ENCODE measurements around the gene ZFP92.
"Not testable (repeated sequence)": the region's sequence is repeated elsewhere in the genome, so short reads cannot be mapped to it uniquely, and the experiment has no call there.

Gene ZFP92, protein sequence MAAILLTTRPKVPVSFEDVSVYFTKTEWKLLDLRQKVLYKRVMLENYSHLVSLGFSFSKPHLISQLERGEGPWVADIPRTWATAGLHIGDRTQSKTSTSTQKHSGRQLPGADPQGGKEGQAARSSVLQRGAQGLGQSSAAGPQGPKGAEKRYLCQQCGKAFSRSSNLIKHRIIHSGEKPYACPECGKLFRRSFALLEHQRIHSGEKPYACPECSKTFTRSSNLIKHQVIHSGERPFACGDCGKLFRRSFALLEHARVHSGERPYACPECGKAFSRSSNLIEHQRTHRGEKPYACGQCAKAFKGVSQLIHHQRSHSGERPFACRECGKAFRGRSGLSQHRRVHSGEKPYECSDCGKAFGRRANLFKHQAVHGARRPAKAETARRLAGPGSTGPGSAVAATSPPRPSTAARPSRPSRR

DNA sequence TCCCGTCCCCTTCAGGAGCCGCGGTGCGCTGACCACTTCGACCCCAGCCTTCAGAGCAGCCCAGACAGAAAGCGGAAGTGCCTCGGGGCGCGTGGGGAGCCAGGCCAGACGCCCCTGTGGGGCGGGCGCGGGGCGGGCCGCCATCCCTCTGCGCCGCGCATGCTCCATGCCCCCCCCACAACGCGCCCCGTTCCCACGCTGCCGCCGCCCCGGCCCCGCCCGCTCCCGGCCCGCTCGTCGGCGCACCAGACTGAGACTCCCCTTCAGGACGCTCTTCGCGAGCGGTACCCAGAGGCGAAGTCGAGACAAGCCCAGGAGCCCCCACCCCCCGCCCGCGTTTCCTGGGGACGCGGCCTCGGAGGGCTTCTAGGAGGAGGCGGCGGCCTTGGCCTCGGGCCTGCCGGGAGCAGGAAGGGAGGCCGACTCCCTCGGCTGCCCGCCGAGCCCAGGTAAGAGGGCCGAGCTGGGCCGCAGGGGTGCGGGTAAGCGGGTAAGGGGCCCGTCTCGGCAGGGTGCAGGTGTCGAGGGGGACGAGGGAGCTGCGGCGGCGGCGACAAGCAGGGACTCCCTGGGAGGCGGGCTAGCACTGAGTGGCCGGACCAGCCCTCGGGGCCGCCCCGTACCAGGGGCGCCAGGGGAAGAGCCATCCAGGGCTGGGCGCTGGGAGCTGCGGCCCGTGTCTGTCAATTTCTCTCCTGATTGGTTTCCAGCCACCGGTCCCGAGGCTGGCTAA, at the start of gene ZFP92:
Gene ZFP92, plus strand, starts transcription at position 218 of the 733 bp plus-strand sequence. CDS start 6,851 bp downstream, outside the sequence.
- DNase-seq (ENCODE audit: low read depth) = no peak

DNA sequence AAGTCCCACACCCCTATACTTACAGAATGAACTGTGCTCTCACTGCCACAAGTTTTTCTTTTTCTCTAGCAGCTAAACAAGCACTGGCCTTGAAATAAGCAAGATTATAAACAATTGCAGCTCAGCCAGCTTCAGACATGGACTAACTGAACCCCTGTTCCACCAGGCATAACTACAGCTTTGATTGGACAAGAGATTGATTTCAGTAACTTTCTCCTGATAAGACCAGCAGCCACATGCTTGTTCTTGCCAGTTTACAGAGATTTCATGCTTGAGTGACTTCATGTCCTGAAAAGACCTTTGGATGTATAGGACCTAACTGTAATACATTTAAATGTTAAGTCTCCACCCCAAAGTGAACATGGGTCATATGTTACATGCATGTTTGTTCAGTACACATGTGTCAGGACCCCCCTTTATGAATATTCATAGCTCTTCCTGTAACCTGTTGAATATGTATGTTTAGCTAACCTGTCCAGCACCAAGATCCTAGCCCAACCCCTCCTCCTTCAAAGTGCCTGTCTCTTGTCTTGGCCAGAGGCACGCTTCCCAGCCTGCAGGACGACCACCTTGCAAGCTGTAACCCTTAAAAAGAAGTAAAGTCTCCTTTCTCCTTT, 49.4 kb upstream of the ZFP92 start:
- DNase-seq (ENCODE audit: low read depth) = no peak

DNA sequence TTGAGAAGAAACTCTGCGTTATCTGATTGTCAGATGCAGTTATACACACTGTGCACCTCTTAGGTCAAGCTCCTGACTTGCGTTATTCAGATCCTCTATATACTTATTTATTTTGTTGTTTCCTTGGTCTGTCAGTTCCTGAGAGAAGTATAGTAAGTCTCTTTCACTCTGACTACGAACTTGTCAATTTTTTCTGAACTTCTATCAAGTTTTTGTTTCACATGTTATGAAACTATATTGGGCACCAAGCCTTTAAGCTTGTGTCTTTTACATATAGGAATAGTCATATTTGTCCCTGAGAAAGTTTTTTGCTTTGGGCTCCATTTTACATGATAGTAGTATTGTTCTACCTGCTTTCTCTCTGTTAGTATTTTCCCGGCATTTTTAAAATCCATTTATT, 45.6 kb upstream of the ZFP92 start:
- DNase-seq (ENCODE audit: low read depth) = no peak

DNA sequence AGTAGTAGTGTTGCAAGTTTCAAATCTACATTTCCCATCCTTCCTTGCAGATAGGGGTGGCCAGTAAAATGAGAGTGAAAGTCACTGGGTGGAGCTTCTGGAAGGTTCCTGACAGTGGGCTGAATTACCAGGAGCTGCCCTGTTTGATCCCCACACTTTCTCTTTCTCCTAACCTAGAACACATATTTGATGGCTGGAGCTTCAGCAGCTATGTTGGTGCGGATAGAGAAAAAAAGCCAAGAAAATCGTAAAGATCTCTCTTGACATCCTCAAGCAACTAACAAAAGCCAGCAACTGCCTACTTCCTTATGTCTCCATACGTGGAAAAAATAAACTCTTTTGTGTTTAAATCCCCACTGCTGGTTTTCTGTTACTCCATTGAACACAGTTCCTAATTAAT, 45.2 kb upstream of the ZFP92 start:
- DNase-seq (ENCODE audit: low read depth) = no peak

DNA sequence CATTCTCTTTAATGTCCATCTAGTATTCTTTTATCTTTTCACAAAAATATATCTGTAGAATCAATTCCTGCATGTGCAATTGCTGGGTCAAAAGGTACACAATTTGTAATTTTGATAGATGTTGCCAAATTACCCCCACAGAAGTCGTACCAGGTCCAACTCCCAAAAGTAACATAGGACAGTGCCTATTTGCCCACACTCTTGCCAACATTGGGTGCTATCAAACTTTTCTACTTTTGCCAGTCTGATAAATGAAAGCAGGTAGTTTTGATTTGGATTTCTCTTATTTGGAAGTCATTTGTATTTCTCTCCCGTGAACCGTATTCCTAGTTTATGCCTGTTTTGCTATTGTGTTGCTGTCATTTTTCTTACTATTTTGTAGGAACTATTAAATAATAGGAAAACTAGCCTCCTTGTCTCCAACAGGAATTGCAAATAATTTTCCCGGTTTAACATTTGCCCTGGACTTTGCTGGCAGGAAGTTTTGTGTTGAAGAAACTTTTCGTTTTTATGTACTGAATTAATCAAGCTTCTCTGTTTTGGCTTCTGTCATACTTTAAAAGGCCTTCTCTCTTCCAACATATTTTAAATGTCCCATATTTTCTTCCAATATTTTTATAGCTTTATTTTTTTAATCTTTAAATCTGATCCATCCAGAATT, 44.3 kb upstream of the ZFP92 start:
- no peak for DNase-seq (ENCODE audit: low read depth)

DNA sequence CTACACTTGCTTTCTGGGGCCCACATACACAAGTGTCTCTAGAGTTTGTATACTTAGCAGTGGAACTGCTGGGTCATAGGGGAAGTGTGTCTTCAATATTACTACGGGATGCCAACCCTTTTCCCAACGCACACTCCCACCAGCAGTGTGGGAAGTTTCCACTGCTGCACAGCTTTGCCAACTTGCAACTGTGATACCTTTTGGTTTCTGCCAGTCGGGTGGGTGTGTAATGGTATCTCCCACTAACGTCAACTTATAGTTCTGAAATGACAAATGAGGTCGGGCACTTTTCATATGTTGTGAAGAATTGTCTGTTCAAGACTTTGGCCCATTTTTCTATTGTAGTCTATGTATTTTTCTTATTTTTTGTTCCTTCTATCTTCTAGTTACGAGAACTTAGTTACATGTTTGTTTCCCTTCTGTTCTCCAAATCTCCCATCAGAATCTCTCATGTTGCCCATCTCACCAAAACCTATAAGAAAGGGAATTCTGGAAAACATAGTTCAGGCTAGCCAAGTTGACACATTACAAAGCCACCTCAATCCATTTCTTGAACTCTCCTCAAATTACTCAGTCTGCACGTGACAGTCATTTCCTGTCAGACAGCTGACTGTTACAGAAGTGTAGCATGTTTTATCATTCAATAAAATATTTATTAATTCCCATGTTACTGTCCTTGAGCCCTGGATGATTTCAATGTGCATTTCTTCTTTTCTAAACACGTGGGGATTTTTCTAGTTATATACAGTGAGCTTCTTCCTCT, 40.8 kb upstream of the ZFP92 start:
- peak; percentile 12 for DNase-seq (ENCODE audit: low read depth)

DNA sequence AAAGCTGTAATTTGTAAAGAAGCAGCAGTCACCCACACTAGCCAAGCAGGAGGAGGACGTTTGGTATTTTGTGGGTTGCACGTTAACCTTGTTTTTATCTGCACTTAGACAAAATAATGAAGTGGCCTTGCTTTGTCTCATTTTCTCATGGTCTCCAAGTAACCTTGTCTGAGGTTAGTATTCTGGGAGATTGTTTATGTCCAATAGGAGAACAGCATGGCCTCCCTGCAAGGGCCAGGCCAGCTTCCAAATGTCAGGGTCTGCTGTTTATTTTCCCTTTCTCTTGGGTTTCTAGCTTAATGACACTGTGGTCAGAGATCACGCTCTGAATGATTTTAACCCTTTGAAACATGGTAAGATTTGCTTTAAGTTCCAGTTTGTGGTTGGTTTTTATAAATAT, 40.0 kb upstream of the ZFP92 start:
- DNase-seq (ENCODE audit: low read depth) = no peak

DNA sequence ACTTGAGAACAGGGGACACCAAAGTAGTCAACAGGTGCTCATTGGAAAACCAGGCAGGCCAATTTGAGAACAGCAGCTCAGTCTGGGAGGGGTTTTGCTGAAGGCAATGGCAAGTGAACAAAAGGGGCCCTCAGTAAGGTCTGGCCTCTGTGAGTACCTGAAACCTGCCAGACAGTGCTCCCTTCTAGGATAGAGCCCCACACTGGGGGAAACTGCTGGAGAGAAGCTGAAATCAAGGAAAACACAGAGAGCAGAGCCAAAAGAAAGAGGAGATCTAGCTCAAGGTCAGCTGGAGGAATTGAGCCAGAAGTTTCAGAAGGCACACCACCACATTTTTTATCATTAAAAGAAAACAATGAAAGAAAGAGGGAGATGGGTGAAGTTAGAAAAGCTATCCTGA, 38.3 kb upstream of the ZFP92 start:
- no peak for DNase-seq (ENCODE audit: low read depth)

DNA sequence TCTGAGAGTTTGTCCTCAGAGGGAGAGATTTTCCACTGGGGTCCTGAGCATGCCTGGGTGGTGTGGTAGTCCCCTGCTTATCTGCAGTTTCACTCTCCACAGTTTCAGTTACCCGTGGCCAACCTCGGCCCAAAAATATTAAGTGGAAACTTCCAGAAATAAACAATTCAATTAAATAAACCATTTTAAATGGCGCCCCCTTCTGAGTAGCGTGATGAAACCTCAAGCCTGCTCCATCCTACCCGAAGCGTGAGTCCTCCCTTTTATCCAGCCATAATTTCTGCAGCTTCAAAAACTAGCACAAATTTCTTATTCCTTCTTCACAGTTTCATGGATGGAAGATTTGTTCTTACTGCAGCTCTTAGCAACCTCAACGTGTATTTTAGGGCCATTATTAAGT, 36.8 kb upstream of the ZFP92 start:
- DNase-seq (ENCODE audit: low read depth) = no peak

DNA sequence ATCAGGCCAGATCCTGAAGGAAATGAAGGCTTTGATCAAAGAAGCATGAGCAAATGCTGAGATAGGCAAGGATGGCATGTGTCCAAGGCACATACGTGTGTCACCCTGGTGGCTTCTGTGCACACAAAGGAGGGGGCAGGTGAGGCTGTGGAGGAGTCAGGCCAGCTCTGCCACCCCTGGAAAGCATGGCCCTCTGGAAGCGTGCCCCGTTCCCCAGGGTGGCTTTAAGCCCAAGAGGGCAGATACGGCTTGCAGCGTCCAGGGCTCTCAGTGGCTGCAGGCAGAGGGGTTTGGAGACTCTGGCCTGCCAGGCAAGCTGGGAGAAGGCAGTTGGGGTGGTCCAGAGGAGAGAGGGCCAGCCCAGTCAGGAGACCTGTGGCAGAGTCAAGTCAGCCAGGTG, 35.7 kb upstream of the ZFP92 start:
- no peak for DNase-seq (ENCODE audit: low read depth)

DNA sequence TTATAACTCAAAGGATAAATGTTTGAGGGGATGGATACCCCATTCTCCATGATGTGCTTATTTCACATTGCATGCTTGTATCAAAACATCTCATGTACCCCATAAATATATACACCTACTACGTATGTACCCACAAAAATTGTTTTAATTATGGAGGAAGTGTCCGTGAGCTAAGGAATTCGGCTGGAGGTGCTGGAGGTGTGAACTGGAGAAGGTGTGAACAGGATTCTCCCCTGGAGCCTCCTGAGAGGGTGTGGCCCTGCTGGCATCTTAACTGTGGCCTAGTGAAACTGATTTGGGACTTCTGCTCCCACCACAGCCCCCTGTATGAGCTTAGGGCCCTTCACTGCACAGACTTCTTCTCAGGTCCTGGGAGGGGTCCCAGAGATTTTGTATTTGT, 33.5 kb upstream of the ZFP92 start:
- DNase-seq (ENCODE audit: low read depth) = no peak

DNA sequence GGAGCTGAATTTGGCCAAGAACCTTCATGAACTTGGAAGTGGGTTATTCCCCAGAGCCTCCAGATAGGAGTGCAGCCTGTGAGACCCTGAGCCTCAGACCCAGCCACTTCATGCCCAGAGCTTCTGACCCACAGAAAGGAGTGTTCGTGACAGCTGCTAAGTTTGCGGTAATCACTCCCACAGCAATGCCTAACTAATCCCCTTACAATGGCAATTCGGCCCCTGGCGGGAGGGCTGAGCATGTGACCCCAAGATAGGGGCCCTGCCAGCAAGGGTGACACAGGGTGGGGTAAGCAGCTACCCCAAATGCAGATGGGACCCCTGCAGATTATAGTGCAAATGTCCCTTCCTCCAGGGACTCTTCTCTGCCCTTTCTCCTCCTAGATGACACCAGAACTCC, 32.7 kb upstream of the ZFP92 start:
- no peak for DNase-seq (ENCODE audit: low read depth)

DNA sequence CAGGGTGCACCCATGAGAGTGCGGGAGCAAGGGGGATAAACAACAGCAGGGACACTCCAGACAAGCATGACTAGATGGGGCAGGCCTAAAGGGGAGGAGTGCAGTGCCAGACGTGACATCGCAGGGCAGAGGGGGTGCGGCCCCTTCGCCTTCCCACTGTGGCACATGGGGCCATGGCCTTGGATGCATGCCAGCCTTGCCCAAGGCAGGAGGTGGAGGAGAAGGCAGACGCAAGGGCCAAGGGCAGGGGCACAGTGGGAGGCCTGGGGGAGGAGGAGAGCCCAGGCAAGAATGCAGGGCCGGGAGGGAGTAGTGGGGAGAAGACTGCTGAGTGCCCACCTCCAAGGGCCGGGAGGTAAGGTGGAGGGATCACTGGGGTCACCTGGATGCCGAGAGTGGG, 31.8 kb upstream of the ZFP92 start:
- DNase-seq (ENCODE audit: low read depth) = no peak

DNA sequence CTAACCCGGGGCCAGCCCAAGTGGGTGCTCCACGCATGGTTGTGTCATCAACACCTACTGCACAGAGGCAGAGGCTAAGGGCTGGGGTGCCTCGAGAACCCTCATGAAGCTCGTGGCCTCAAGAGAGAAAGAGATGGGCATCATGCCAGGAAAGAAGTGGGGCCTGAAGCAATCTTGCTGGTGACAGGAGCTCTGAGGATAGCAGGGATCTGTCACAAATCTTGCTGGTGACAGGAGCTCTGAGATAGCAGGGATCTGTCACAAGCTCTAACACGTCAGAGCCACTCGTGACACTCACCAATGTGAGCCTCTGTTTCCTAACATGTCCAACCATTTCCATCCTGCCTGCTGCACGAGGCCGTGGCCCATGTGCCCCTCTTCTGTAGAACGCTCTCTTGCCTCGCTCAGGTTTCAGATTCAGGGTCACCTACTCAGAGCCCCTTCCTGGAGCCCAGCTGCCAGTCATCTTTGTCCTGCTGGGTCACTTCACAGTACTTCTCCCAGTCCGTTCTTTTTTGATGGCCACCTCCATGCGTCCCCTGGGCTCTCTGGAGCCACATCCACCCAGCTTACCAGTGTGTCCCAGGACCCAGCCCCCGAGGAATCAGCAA, 31.2 kb upstream of the ZFP92 start:
- DNase-seq (ENCODE audit: low read depth) = no peak

DNA sequence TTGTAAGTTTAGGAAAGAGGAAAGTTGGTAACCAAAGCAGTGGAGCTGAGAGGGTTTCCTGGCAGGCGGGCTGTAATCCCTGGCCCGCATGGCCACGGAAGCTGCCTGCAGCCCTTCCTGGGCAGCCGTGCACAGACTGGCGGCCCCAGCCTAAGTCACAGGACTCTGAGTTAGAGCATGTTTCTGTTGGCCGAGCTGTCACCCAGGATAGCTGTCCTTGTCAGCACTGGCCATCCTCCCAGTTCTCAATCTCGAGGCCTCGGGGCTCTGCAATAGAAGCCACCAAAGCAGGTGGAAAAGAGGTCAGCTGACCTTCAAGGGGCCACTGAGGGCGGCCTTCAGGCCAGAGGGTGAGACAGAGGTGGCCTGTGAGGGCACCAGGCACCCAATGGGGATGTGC, 30.6 kb upstream of the ZFP92 start:
- DNase-seq (ENCODE audit: low read depth) = no peak

DNA sequence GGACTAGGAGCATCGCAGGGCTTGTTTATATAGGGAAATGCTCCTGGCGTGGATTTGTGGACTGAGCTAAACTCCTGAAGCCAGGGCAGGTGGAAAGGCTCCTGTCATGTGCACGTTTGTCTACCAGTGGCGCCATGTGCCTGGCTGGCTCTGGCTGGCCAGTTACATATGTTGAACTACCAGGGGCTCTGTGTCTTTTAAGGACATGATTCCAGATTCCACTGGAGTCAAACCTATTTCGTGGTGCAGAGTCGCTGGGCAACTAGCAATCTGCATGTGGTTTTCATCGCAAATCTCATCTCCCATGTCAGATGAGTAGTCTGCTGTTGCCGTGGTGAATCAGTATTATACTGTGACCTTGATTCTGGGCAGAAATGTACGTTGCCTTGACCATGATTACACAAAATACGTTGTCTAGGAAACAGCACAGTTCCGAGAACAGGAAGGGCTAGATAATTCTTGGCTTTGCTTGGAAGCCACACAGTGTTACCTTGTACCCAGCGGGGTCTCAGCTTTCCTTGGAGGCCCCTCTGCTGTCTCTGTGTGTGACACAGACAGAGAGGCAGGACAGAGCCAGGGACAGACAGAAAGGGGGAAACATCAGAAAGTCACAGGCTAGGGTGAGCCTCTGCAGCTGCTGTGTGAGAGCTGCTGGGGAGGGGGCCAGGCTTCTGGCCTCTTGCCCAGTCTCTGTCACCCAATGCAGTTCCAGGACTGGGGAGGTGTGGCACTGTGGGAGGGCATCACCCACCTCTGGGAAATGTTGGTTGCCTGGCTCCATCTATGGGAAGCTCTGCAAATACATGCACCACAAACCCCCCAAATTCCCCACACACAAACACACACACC, 29.4 kb upstream of the ZFP92 start:
- DNase-seq (ENCODE audit: low read depth) = peak; percentile 92

DNA sequence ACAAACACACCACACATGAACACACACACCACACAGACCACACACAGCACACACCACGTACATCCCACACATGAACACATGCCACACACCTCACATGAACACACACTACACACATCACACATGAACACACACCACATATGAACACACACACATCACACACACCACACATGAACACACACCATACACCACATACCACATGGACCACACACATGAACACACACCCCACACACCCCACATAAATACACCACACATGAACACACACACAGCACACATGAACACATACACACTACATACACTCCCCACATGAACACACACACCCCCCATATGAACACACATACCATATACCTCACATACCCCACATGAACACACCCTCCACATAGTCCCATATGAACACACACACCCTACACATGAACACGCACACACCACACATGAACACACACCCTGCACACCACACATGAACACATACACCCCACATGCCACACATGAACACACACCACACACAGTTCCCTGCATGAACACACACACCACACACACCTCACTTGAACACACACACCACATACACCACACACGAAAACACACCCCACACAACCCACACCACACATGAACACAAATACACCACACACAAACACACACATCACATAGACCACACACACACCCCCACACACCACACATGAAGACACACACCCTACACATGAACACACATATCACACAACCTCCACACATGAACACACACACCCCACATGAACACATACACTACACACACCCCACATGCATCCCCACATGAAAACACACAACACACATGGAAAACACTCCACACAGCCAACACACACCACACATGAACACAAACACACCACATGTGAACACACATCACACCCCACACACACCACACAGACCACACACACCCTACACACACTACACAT, 28.4 kb upstream of the ZFP92 start:
- DNase-seq (ENCODE audit: low read depth) = no peak

DNA sequence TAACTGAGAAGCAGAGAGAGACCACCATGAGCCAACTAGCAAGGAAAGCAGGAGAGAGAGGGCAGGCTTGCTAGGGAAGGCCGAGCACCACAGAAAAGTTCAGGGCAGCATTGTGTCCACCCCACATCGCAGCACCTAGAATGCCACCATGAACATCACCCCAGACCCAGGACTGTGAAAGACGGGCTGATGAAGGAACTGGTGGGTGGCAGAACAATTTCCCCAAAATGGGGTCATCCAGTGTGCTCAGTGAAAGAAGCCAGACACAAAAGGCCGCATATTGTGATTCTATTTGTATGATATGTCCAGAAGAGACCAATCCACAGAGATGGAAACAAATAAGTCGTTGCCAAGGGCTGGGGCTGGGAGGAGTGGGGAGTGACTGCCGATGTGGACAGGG, 26.9 kb upstream of the ZFP92 start:
- DNase-seq (ENCODE audit: low read depth) = no peak

DNA sequence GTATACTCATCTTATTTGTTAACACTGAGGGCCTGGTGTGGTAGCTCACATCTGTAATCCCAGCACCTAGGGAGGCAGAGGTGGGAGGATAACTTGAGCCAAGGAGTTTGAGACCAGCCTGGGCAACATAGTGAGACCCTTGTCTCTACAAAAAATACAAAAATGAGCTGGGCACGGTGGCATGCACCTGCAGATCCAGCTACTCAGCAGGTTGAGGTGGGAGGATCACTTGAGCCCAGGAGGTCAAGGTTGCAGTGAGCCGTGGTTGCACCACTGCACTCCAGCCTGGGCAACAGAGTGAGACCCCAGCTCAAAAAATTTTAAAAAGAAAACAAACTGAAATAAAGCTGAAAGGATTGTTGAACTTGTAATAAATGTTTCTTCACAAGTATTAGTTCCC, 26.3 kb upstream of the ZFP92 start:
- DNase-seq (ENCODE audit: low read depth) = not testable (repeated sequence)
